Measurements from ENCODE around the gene UBQLN4.

UBQLN4 gene

DNA sequence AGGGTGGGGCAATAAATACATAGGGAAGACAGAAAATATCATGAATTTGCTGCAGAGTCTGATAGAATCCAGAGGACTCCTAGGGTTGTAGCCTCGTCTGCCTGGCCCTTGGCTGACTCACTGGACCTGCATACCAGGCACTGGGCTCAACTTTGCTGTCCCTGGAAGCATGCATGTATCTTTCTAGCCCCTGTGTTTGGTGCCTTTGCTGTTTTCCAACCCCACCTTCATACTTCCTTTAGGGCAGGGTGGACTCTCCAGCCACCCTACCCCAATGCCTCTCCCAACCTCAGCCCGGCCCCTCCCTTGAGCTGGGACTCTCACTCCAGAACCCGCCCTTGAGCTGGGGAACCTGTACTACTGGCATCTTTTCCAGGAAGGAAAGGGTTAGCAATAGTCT lies 8.6 kb upstream of the UBQLN4 start:
- Histone ChIP-seq H3K4me3 (ENCODE audit: low read depth in 1 of 2, low read length in 2 of 2) (no peak overlapping the region), H3K9me3 (ENCODE audit: insufficient read depth, low read length, severe bottlenecking) (no peaks in the 10 kb centered on the region), H3K27me3 (ENCODE audit: insufficient read depth, low read length, poor library complexity) (no peaks in the 10 kb centered on the region), H3K79me2 (ENCODE audit: insufficient read depth, low read length) (no peaks in the 10 kb centered on the region), H3K4me1 (ENCODE audit: insufficient read depth, low read length) (no peaks in the 10 kb centered on the region), H3K27ac (ENCODE audit: low read length) (no peak overlapping the region), H4K20me1 (ENCODE audit: insufficient read depth, low read length) (no peaks in the 10 kb centered on the region), H3K4me2 (ENCODE audit: insufficient read depth, low read length) (no peak overlapping the region), H3K9ac (ENCODE audit: low read depth, low read length) (no peak overlapping the region), H3K36me3 (ENCODE audit: insufficient read depth, low read length) (peaks cover 11% of the 10 kb centered on the region; the same call in 1 of the 2 replicates), H2AFZ (ENCODE audit: low read depth, low read length) (no peak overlapping the region)
- DNase-seq (no peak), ATAC-seq (ENCODE audit: insufficient read depth, low read depth) (no peak)
- TF ChIP-seq, protein P1, sequence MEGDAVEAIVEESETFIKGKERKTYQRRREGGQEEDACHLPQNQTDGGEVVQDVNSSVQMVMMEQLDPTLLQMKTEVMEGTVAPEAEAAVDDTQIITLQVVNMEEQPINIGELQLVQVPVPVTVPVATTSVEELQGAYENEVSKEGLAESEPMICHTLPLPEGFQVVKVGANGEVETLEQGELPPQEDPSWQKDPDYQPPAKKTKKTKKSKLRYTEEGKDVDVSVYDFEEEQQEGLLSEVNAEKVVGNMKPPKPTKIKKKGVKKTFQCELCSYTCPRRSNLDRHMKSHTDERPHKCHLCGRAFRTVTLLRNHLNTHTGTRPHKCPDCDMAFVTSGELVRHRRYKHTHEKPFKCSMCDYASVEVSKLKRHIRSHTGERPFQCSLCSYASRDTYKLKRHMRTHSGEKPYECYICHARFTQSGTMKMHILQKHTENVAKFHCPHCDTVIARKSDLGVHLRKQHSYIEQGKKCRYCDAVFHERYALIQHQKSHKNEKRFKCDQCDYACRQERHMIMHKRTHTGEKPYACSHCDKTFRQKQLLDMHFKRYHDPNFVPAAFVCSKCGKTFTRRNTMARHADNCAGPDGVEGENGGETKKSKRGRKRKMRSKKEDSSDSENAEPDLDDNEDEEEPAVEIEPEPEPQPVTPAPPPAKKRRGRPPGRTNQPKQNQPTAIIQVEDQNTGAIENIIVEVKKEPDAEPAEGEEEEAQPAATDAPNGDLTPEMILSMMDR (IDR thresholded peaks at IDR 0.05; ENCODE audit: borderline replicate concordance, extremely low read depth, low read length, poor library complexity, severe bottlenecking): no peak

DNA sequence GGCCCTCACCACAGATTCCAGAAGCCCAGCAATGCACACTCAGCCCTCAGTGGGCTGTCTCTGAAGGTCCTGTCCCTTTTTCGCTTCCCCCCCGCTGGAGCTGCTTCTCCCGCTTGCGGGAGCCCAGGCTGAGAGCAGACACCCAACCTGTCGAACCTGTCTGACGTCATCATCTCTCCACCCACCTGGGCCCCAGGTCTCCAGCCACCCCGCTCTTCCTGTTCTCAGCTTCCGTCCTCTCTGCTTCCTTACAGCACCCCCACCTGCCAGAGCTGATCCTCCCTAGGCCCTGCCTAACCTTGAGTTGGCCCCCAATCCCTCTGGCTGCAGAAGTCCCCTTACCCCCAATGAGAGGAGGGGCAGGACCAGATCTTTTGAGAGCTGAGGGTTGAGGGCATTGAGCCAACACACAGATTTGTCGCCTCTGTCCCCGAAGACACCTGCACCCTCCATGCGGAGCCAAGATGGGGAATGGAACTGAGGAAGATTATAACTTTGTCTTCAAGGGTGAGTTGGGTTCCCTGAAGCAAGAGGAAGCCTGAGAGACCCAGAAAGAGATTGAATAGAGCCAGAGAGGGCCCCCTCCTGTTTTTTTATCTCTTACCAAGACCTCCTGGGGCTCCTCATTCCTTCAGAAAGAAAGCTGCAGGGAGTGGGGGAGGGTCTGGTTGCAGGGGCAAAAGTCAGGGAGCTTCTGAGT lies 7.5 kb upstream of the UBQLN4 start, which contains the start of gene RAB25:
TSS of gene RAB25 (plus strand) at position 224 of the 700 bp plus-strand sequence. CDS start at position 465, 241 bp downstream.
- Histone ChIP-seq H3K27ac (ENCODE audit: low read length) (no peak within 1 kb of the TSS), H3K4me1 (ENCODE audit: insufficient read depth, low read length) (peaks cover 4% of the 10 kb centered on the region; the same call in 1 of the 2 replicates), H3K36me3 (ENCODE audit: insufficient read depth, low read length) (peaks cover 16% of the 10 kb centered on the region; the same call in 1 of the 2 replicates), H3K9ac (ENCODE audit: low read depth, low read length) (no peak within 1 kb of the TSS), H3K4me3 (ENCODE audit: low read depth in 1 of 2, low read length in 2 of 2) (no peak within 1 kb of the TSS), H4K20me1 (ENCODE audit: insufficient read depth, low read length) (no peaks in the 10 kb centered on the region), H3K27me3 (ENCODE audit: insufficient read depth, low read length, poor library complexity) (no peaks in the 10 kb centered on the region), H3K4me2 (ENCODE audit: insufficient read depth, low read length) (no peak within 1 kb of the TSS), H2AFZ (ENCODE audit: low read depth, low read length) (no peak within 1 kb of the TSS), H3K79me2 (ENCODE audit: insufficient read depth, low read length) (no peaks in the 10 kb centered on the region), H3K9me3 (ENCODE audit: insufficient read depth, low read length, severe bottlenecking) (no peaks in the 10 kb centered on the region)
- DNase-seq: no peak
- TF ChIP-seq, protein P1 (IDR thresholded peaks at IDR 0.05; ENCODE audit: borderline replicate concordance, extremely low read depth, low read length, poor library complexity, severe bottlenecking): no peak
- TF ChIP-seq EZH2 (IDR thresholded peaks at IDR 0.05; ENCODE audit: borderline replicate concordance, low read depth, low read length, severe bottlenecking): no peak
- no peak for ATAC-seq (ENCODE audit: insufficient read depth, low read depth)

DNA sequence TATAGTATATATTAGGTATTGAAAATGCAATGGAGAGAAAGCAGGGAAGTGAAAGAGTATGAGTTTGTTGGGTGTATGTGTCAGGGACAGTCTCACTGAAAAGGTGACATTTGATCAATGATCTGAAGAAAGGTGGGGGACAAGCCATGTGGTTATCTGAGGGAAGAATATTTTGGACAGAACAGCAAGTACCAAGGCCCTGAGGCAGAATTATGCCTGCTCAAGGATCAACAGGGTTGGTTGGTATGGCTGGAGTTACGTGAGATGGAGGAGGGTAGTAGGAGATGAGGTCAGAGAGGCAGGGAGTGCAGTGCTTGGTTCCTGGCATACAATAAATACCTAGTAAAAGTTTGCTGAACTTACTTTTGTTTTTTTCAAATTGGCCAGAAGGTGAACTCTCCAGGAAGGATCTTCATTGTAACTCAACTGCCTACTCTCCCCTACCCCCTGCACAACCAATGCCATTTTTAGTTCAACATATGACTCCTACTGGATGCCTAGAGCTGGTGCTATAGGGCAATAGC lies 2.8 kb upstream of the UBQLN4 start:
- Histone ChIP-seq H3K36me3 (ENCODE audit: insufficient read depth, low read length) (peaks cover 21% of the 10 kb centered on the region), H3K79me2 (ENCODE audit: insufficient read depth, low read length) (peaks cover 32% of the 10 kb centered on the region), H3K27ac (ENCODE audit: low read length) (no peak overlapping the region), H2AFZ (ENCODE audit: low read depth, low read length) (no peak overlapping the region), H3K9ac (ENCODE audit: low read depth, low read length) (no peak overlapping the region), H3K27me3 (ENCODE audit: insufficient read depth, low read length, poor library complexity) (no peaks in the 10 kb centered on the region), H3K4me2 (ENCODE audit: insufficient read depth, low read length) (no peak overlapping the region; the same call in 1 of the 2 replicates), H3K9me3 (ENCODE audit: insufficient read depth, low read length, severe bottlenecking) (no peaks in the 10 kb centered on the region), H3K4me1 (ENCODE audit: insufficient read depth, low read length) (peaks cover 36% of the 10 kb centered on the region), H4K20me1 (ENCODE audit: insufficient read depth, low read length) (peaks cover 9% of the 10 kb centered on the region; the same call in 1 of the 2 replicates), H3K4me3 (ENCODE audit: low read depth in 1 of 2, low read length in 2 of 2) (no peak overlapping the region)
- no peak for DNase-seq
- TF ChIP-seq EZH2 (IDR thresholded peaks at IDR 0.05; ENCODE audit: borderline replicate concordance, low read depth, low read length, severe bottlenecking): no peak
- TF ChIP-seq, protein P1 (IDR thresholded peaks at IDR 0.05; ENCODE audit: borderline replicate concordance, extremely low read depth, low read length, poor library complexity, severe bottlenecking): no peak
- ATAC-seq (ENCODE audit: insufficient read depth, low read depth): no peak

Data from DND-41 (cell line).